ENCODE data around the gene LCE4A. TPM values are rescaled to one million over a fixed set of nuclear protein-coding genes. Genes with fewer than 3 reads are reported as not detected.
"Not testable (repeated sequence)": the region's sequence is repeated elsewhere in the genome, so short reads cannot be mapped to it uniquely, and the experiment has no call there.

LCE4A gene
- total RNA-seq, 4 donors from 2014 or later: 3.0 to 7.7 (median 3.6) TPM; not detected in 1

- H3K4me1 ChIP-seq: no peaks in the 10 kb centered on the region
Observed at GRCh38 chr1:152679459-152679858, 28.5 kb upstream of the LCE4A start.

DNA sequence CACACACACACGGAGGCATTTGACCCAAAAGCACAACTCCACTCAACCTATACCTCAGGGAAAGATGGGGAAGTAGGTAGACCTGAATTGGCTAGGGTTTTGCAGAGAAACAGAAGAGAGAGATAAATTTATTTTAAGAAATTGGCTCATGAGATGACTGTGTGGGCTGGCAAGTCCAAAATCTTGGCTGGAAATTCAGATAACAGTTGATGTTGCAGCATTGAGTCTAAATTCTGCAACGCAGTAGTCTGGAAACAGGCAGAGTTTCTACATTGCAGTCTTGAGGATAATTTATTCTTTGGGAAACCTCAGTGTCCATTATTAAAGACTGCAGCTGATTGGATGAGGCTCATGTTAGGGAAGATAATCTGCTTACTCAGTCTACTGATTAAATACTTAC is 26.3 kb upstream of the LCE4A start:
- WGBS: 72% methylated on average over 2 of the region's 2 CpGs
- DNase-seq (ENCODE audit: low spot score in 2 of 2): no peak
- Histone ChIP-seq H3K4me1 (no peaks in the 10 kb centered on the region), H3K36me3 (no peaks in the 10 kb centered on the region), H3K9me3 (no peaks in the 10 kb centered on the region), H3K27ac (no peak overlapping the region), H3K4me3 (no peak overlapping the region), H3K27me3 (peaks cover 3% of the 10 kb centered on the region)
- TF ChIP-seq, protein P1, sequence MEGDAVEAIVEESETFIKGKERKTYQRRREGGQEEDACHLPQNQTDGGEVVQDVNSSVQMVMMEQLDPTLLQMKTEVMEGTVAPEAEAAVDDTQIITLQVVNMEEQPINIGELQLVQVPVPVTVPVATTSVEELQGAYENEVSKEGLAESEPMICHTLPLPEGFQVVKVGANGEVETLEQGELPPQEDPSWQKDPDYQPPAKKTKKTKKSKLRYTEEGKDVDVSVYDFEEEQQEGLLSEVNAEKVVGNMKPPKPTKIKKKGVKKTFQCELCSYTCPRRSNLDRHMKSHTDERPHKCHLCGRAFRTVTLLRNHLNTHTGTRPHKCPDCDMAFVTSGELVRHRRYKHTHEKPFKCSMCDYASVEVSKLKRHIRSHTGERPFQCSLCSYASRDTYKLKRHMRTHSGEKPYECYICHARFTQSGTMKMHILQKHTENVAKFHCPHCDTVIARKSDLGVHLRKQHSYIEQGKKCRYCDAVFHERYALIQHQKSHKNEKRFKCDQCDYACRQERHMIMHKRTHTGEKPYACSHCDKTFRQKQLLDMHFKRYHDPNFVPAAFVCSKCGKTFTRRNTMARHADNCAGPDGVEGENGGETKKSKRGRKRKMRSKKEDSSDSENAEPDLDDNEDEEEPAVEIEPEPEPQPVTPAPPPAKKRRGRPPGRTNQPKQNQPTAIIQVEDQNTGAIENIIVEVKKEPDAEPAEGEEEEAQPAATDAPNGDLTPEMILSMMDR (IDR thresholded peaks at IDR 0.05): no peak
- TF ChIP-seq POLR2A (IDR thresholded peaks at IDR 0.05): no peak
- TF ChIP-seq POLR2AphosphoS5 (IDR thresholded peaks at IDR 0.05): no peak
- TF ChIP-seq EP300 (IDR thresholded peaks at IDR 0.05): no peak

More at GRCh38 chr1:152679459-152679858, 28.5 kb upstream of the LCE4A start:
- Histone ChIP-seq H3K9me3 (no peaks in the 10 kb centered on the region), H3K27me3 (peaks cover 5% of the 10 kb centered on the region), H3K4me3 (no peak overlapping the region), H3K27ac (no peak overlapping the region), H3K36me3 (no peaks in the 10 kb centered on the region)
- TF ChIP-seq POLR2AphosphoS5 (IDR thresholded peaks at IDR 0.05) (no peak), POLR2A (IDR thresholded peaks at IDR 0.05) (no peak), EP300 (IDR thresholded peaks at IDR 0.05) (no peak)
- TF ChIP-seq, protein P1 (IDR thresholded peaks at IDR 0.05): no peak
- 80% methylated on average over 4 of the region's 6 CpGs for WGBS
- DNase-seq (ENCODE audit: low spot score in 2 of 2): no peak

- no peaks in the 10 kb centered on the region for H3K9me3 ChIP-seq
- H3K4me3 ChIP-seq: no peak overlapping the region
- no peaks in the 10 kb centered on the region for H3K36me3 ChIP-seq
- H3K4me1 ChIP-seq: no peaks in the 10 kb centered on the region
- TF ChIP-seq POLR2AphosphoS5 (IDR thresholded peaks at IDR 0.05) (no peak), EP300 (IDR thresholded peaks at IDR 0.05) (no peak)
- no peak overlapping the region for H3K27ac ChIP-seq
- H3K27me3 ChIP-seq: peaks cover under 1% of the 10 kb centered on the region
- DNase-seq (ENCODE audit: low spot score in 2 of 2): no peak
Observed at GRCh38 chr1:152683846-152684245, 24.1 kb upstream of the LCE4A start.

DNA sequence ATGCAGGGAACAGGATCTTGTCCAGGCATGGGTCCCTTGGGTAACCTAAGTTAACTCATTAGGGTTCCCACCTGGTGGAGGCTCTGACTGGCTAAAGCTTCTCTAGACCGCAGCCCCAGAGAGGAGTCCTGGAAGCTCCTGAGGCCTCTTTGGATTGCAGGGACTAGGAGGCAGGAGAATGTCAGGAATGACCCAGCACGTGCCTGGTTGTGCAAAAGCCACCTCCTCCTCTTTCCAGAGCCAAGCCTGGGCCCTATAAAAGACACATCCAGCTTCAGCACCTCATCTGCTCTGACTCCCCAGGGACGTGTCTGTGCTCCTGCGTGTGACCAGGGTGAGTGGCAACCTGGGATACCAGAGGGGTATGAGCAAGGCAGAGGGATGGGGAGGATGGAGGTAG is 22.1 kb upstream of the LCE4A start, which contains the start of gene LCE2B:
Gene LCE2B (plus strand): TSS at position 301 of the 400 bp plus-strand sequence. CDS start 721 bp downstream, outside the sequence.
- not testable (repeated sequence) for H3K27ac ChIP-seq; H3K4me1 ChIP-seq; DNase-seq (ENCODE audit: low spot score in 2 of 2); H3K27me3 ChIP-seq; H3K9me3 ChIP-seq; H3K36me3 ChIP-seq; H3K4me3 ChIP-seq
- WGBS: 90% methylated on average over 3 of the region's 4 CpGs

DNA sequence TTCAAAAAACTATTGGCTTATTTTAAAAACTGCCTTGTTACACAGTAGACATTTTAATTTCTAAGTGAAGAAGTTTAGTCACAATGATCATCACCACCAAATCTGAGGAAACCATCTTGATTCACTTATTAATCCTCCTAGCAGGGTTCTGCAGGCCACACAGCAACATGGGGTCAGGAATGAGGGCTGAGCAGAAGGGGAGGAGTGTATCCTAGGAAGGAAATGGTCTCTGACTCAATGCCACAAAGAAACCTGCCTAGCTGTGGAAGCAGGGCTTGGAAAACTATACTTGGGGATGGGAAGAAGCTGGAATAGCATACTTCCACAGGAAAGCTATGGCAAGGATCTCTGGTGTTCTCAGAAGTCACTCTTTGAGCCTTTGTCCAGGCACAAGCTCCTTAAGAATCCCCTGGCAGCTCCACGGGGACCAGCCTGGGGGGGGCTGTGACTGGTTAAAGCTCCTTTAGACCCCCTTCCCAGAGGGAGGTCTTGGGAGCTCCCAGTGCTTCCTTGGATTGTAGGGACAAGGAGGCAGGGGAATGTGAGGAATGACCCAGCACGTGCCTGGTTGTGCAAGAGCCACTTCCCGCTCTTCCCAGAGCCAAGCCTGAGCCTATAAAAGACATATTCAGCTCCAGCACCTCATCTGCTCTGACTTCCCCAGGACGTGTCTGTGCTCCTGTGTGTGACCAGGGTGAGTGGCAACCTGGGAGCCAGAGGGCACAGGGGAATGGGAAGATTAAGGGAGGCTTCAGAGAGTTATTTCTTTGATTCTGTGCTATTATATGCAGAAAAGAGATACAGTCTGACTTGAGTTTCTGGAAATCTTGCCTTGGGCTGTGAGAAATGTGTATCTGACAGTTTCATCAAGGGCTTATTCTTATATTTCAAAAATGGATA is 10.0 kb upstream of the LCE4A start, which contains the start of gene LCE2A:
Gene LCE2A (plus strand): TSS at position 645 of the 900 bp plus-strand sequence. CDS start 557 bp downstream, outside the sequence.
- H3K36me3 ChIP-seq: no peaks in the 10 kb centered on the region
- no peak for DNase-seq (ENCODE audit: low spot score in 2 of 2)
- H3K27me3 ChIP-seq: no peaks in the 10 kb centered on the region
- no peak within 1 kb of the TSS for H3K4me3 ChIP-seq
- no peak within 1 kb of the TSS for H3K27ac ChIP-seq
- no peaks in the 10 kb centered on the region for H3K4me1 ChIP-seq
- WGBS: 44% methylated on average over 4 of the region's 4 CpGs
- TF ChIP-seq, protein P1 (IDR thresholded peaks at IDR 0.05): no peak
- TF ChIP-seq POLR2A (IDR thresholded peaks at IDR 0.05) (no peak), EP300 (IDR thresholded peaks at IDR 0.05) (no peak), POLR2AphosphoS5 (IDR thresholded peaks at IDR 0.05) (no peak)
- H3K9me3 ChIP-seq: no peaks in the 10 kb centered on the region

GRCh38 chr1:152699746-152700145 is 8.2 kb upstream of the LCE4A start:
- Histone ChIP-seq H3K9me3 (peaks cover 7% of the 10 kb centered on the region), H3K36me3 (no peaks in the 10 kb centered on the region), H3K4me1 (no peaks in the 10 kb centered on the region), H3K27ac (no peak overlapping the region), H3K27me3 (no peaks in the 10 kb centered on the region), H3K4me3 (no peak overlapping the region)
- DNase-seq (ENCODE audit: low spot score in 2 of 2): no peak
- TF ChIP-seq POLR2AphosphoS5 (IDR thresholded peaks at IDR 0.05) (no peak), EP300 (IDR thresholded peaks at IDR 0.05) (no peak), POLR2A (IDR thresholded peaks at IDR 0.05) (no peak)
- TF ChIP-seq, protein P1 (IDR thresholded peaks at IDR 0.05): no peak
- 84% methylated on average over 4 of the region's 4 CpGs for WGBS

Measured in suprapubic skin (tissue), 4 donors.